Gastrocnemius medialis (tissue), 4 donors: ENCODE results near the gene NCOR1. TPM values are rescaled to one million over a fixed set of nuclear protein-coding genes. Genes with fewer than 3 reads are reported as not detected.

Source experiments
- ATAC-seq, 2 donors: fragments of 150-250 bp; one replicate each; pipeline ENCODE4 v1.9.1; 2016
- DNase-seq, 2 donors: peaks; one replicate each; pipeline ENCODE4 v3.0.0-alpha.2; 2019
- H3K27ac ChIP-seq, 4 donors: fragments of 200-600 bp; sonication (generic); 1 replicate in 1 of 4; 2 replicates in 3 of 4; pipeline ENCODE4 v1.5.1; 2016 to 2018; ENCODE audit warnings: mild to moderate bottlenecking in 2 of 4, moderate library complexity in 1 of 4
- H3K27me3 ChIP-seq, 3 donors: fragments of 200-600 bp; sonication (generic) in 2 of 3; 1 replicate in 1 of 3; 2 replicates in 2 of 3; pipeline versions ENCODE4 v1.5.1 to v1.6.0; 2016 to 2019; ENCODE audit warnings: mild to moderate bottlenecking in 1 of 3, moderate library complexity in 1 of 3
- H3K36me3 ChIP-seq, 2 donors: fragments of 200-600 bp; sonication (generic) in 1 of 2; one replicate each; pipeline ENCODE4 v1.5.1; 2017 to 2018
- H3K4me1 ChIP-seq, 2 donors: fragments of 200-600 bp; sonication (generic) in 1 of 2; one replicate each; pipeline ENCODE4 v1.5.1; 2016 to 2017; ENCODE audit warnings: mild to moderate bottlenecking in 2 of 2
- H3K4me3 ChIP-seq, 4 donors: fragments of 200-600 bp; sonication (generic) in 3 of 4; 1 replicate in 1 of 4; 2 replicates in 3 of 4; pipeline ENCODE4 v1.5.1; 2016 to 2019; ENCODE audit warnings: mild to moderate bottlenecking in 2 of 4
- H3K9me3 ChIP-seq, 3 donors: fragments of 200-600 bp; sonication (generic) in 2 of 3; 1 replicate in 1 of 3; 2 replicates in 2 of 3; pipeline ENCODE4 v1.5.1; 2016 to 2019
- POLR2A ChIP-seq, 2 donors: fragments of 450-650 bp; IDR thresholded peaks; one replicate each; pipeline ENCODE4 v1.6.1; 2017; ENCODE audit warnings: antibody characterized with exemption in 2 of 2, mild to moderate bottlenecking in 2 of 2, moderate library complexity in 2 of 2
- in situ Hi-C, 4 donors: fragments of 200-750 bp; cut with MboI; loops; one replicate each; pipeline versions ENCODE4 v1.15.0 to v1.8.0; 2017; ENCODE audit warnings: low sequenced_read_pairs in 4 of 4
- intact Hi-C: fragments of 100-400 bp; cut with DNase I; formaldehyde crosslinking; loops from one replicate; pipeline ENCODE4 v1.15.1; 2023; ENCODE audit warnings: low total_unique reads
- total RNA-seq, 4 donors: library from RNA; depleted of rRNA; stranded (reverse); fragments of >200 nt; gene quantifications; one replicate each; pipeline versions ENCODE4 v1.1.0 to v1.2.3, GENCODE V29; 2016
- TF ChIP-seq, protein P1 (sequence below), 5 experiments: fragments of 450-650 bp in 3 of 5; fragments of 200-600 bp in 2 of 5; sonication (generic) in 2 of 5; IDR thresholded peaks in 4 of 5; conservative IDR thresholded peaks in 1 of 5; 1 replicate in 4 of 5; 2 replicates in 1 of 5; pipeline ENCODE4 v1.5.1; 2016 to 2019; ENCODE audit warnings: antibody characterized with exemption in 5 of 5, mild to moderate bottlenecking in 3 of 5, moderate library complexity in 3 of 5

The NCOR1 gene
- total RNA-seq, 4 donors from 2014 or later, result 122 to 152 (median 132) TPM

DNA sequence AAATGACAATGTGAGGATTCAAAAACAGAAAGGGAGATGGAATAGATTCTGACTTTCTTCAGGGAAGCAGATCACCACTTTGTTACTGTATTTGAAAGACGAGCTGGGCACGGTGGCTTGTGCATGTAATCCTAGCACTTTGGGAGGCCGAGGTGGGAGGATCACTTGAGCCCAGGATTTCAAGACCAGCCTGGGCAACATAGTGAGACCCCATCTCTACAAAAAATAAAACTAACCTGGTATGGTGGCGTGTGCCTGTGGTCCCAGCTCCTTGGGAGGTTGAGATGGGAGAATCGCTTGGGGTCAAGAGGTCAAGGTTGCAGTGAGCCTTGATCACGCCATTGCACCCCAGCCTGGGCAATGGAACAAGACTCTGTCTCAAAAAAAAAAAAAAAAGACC is 35.7 kb upstream of the NCOR1 start:
- H3K27me3 ChIP-seq, result no peaks in the 10 kb centered on the region
- H3K36me3 ChIP-seq, result no peaks in the 10 kb centered on the region
- DNase-seq, result no peak
- intact Hi-C loops, result no loop called here
- in situ Hi-C loops, result no loop called here
- H3K4me1 ChIP-seq, result peaks cover 9 to 12% of the 10 kb centered on the region in 2 donors
- H3K4me3 ChIP-seq, result no peak overlapping the region
- H3K9me3 ChIP-seq, result no peaks in the 10 kb centered on the region
- TF ChIP-seq, protein P1, sequence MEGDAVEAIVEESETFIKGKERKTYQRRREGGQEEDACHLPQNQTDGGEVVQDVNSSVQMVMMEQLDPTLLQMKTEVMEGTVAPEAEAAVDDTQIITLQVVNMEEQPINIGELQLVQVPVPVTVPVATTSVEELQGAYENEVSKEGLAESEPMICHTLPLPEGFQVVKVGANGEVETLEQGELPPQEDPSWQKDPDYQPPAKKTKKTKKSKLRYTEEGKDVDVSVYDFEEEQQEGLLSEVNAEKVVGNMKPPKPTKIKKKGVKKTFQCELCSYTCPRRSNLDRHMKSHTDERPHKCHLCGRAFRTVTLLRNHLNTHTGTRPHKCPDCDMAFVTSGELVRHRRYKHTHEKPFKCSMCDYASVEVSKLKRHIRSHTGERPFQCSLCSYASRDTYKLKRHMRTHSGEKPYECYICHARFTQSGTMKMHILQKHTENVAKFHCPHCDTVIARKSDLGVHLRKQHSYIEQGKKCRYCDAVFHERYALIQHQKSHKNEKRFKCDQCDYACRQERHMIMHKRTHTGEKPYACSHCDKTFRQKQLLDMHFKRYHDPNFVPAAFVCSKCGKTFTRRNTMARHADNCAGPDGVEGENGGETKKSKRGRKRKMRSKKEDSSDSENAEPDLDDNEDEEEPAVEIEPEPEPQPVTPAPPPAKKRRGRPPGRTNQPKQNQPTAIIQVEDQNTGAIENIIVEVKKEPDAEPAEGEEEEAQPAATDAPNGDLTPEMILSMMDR (IDR thresholded peaks at IDR 0.05 in 4 of 5, conservative IDR thresholded peaks at IDR 0.05 in 1 of 5), result no peak
- no peak for TF ChIP-seq POLR2A (IDR thresholded peaks at IDR 0.05)
- no peak overlapping the region for H3K27ac ChIP-seq
- no peak for ATAC-seq

DNA sequence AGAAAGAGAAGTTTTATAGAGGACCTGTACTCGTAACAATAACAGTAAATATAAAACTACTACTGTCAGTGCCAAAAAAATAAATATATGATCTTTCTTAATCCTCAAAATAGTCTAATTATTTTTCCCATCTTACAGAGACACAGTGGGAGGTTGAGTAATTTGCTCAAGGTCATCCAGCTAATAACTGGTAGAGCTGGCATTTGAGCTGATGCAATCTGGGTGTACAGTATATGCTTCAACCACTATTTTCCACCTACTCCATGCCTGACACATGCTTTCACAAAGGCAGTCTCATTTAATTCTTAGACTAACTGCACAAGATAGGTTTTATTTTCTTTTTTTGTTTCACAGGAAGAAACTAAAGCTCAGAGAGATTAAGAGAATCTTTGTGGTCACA is 35.3 kb upstream of the NCOR1 start:
- ATAC-seq (peak in 1 of 2 donors; percentile 54), DNase-seq (no peak)
- Histone ChIP-seq H3K27ac (no peak overlapping the region), H3K27me3 (no peaks in the 10 kb centered on the region), H3K4me3 (no peak overlapping the region), H3K9me3 (no peaks in the 10 kb centered on the region), H3K36me3 (no peaks in the 10 kb centered on the region), H3K4me1 (peaks cover 5 to 9% of the 10 kb centered on the region in 2 donors)
- in situ Hi-C loops (no loop called here), intact Hi-C loops (no loop called here)
- TF ChIP-seq, protein P1 (IDR thresholded peaks at IDR 0.05 in 4 of 5, conservative IDR thresholded peaks at IDR 0.05 in 1 of 5), result no peak
- no peak for TF ChIP-seq POLR2A (IDR thresholded peaks at IDR 0.05)

DNA sequence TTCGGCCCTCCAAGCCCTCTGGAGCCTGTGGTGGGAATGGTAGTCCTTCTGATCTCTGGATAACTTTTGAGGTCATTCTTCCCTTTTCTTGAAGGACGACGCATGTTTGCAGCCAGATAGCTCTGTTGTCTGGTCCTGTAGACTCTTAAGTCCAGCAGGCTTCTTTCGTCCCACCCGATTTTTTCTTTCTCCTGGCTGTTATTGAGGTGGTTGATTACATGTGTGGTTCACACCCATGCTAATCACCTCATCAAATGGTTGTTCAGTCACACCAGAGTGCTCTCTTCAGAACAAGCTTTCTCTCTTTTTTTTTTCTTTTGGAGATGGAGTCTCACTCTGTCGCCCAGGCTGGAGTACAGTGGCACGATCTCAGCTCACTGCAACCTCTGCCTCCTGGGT is 32.3 kb upstream of the NCOR1 start:
- ATAC-seq, result no peak
- no peaks in the 10 kb centered on the region for H3K27me3 ChIP-seq
- H3K4me3 ChIP-seq, result no peak overlapping the region
- no peaks in the 10 kb centered on the region for H3K36me3 ChIP-seq
- no peak for DNase-seq
- TF ChIP-seq POLR2A (IDR thresholded peaks at IDR 0.05), result no peak
- no peaks in the 10 kb centered on the region for H3K4me1 ChIP-seq
- intact Hi-C loops, result no loop called here
- in situ Hi-C loops, result no loop called here
- H3K27ac ChIP-seq, result no peak overlapping the region
- H3K9me3 ChIP-seq, result no peaks in the 10 kb centered on the region

DNA sequence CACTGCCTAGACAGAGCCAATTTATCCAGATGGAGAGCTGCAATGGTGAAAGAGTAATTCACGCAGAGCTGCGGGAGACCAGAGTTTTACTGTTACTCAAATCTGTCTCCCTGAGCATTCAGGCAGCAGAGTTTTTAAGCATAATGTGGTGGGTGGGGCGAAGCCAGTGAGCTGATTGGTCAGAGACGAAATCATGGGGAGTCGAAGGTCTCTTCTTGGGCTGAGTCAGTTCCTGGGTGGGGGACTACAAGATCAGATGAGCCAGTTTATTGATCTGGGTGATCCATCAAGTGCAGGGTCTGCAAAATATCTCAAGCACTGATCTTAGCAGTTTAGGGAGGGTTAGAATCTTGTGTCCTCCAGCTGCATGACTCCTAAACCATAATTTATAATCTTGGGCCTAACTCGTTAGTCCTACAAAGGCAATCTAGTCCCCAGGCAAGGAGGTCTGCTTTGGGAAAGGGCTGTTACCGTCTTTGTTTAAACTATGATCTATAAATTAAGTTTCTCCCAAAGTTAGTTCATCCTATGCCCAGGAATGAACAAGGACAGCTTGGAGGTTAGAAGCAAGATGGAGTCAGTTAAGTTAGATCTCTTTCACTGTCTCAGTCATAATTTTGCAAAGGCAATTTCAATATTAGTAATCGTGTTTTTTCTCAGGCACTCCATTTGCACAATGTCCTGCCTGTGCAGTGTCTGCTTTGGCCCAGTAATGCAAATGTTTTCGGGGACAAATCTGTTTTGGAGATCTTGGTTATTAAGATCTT is 28.6 kb upstream of the NCOR1 start:
- no peak overlapping the region for H3K4me3 ChIP-seq
- H3K36me3 ChIP-seq, result no peaks in the 10 kb centered on the region
- no peak overlapping the region for H3K27ac ChIP-seq
- intact Hi-C loops, result no loop called here
- DNase-seq (no peak), ATAC-seq (no peak)
- H3K4me1 ChIP-seq, result no peaks in the 10 kb centered on the region
- TF ChIP-seq, protein P1 (IDR thresholded peaks at IDR 0.05 in 4 of 5, conservative IDR thresholded peaks at IDR 0.05 in 1 of 5), result no peak
- TF ChIP-seq POLR2A (IDR thresholded peaks at IDR 0.05), result no peak
- no peaks in the 10 kb centered on the region for H3K9me3 ChIP-seq
- in situ Hi-C loops, result no loop called here
- H3K27me3 ChIP-seq, result no peaks in the 10 kb centered on the region

DNA sequence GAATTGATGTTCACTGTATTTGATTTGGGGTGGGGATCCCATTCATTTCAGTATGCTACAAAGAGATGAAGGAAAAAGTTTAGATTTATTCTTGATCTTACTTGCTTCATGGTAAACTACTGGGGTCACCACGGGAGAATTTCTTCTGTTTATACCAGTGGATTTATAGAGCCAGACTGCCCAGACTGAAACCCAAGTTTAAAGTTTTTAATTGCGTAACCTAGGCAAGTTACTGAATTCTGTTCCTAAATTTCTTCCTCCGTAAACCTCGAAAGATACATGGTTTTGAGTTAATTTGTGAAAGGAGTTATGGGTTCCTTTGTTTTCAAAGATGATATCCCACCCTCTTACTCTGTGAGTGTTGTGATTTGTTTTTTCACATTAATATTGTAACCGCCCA is 28.1 kb upstream of the NCOR1 start:
- no peak for TF ChIP-seq POLR2A (IDR thresholded peaks at IDR 0.05)
- TF ChIP-seq, protein P1 (IDR thresholded peaks at IDR 0.05 in 4 of 5, conservative IDR thresholded peaks at IDR 0.05 in 1 of 5), result no peak
- no peak for DNase-seq
- no peaks in the 10 kb centered on the region for H3K4me1 ChIP-seq
- H3K9me3 ChIP-seq, result no peaks in the 10 kb centered on the region
- no peak for ATAC-seq
- intact Hi-C loops, result no loop called here
- in situ Hi-C loops, result no loop called here
- H3K27ac ChIP-seq, result no peak overlapping the region
- no peaks in the 10 kb centered on the region for H3K36me3 ChIP-seq
- H3K4me3 ChIP-seq, result no peak overlapping the region
- no peaks in the 10 kb centered on the region for H3K27me3 ChIP-seq
